NCI-H1105 treated with DMSO at 0.1 percent for 48 hours (cell line): ENCODE data around the gene RAPH1.
"Not testable (repeated sequence)": the region's sequence is repeated elsewhere in the genome, so short reads cannot be mapped to it uniquely, and the experiment has no call there.

Experiments used
- DNase-seq: peaks from one replicate; lab custom pipeline; 2025; lab: John Stamatoyannopoulos, UW

The RAPH1 gene

GRCh38 chr2:203429643-203430042, 105.5 kb downstream of the RAPH1 start:
- not testable (repeated sequence) for DNase-seq

GRCh38 chr2:203427061-203427460, 108.0 kb downstream of the RAPH1 start:
- DNase-seq = no peak

GRCh38 chr2:203418271-203418670, 116.8 kb downstream of the RAPH1 start:
- DNase-seq = no peak

GRCh38 chr2:203413796-203414195, 121.3 kb downstream of the RAPH1 start:
- DNase-seq = no peak

DNA sequence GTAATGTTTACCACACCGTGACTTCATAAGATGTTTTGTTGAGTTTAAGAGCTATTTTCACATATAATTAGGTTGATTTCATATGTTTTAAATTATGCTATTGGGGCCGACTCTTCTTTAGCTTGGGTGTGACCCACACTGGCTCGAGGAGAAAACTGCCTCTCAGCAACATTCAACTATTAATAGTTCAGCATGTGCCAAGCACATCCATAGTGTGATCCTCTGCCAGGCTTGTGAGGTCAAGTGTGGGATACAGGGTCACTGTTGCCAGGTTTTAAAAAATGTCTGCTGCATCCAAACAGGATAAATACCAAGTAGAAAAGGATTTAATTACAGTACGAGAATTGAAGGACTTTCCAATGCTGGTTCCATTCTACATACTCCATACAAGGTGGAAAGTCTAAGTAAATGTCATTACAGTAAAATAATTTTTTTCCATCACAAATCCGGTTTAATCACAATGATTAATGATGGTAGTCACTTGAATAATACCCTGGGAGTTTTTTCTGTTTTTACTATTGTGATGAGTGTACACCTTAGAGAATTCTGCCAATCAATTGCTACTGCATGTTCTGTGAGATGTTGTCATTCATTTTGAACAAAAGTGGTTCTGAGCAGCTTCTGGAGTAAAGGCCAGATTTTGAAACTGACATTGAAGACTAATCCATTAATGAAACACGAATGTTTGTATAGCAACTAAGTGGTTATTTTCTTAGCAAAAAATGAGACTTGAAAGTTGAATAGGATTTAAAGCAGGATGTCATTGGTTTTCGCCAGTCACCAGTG, 122.4 kb downstream of the RAPH1 start:
- no peak for DNase-seq

DNA sequence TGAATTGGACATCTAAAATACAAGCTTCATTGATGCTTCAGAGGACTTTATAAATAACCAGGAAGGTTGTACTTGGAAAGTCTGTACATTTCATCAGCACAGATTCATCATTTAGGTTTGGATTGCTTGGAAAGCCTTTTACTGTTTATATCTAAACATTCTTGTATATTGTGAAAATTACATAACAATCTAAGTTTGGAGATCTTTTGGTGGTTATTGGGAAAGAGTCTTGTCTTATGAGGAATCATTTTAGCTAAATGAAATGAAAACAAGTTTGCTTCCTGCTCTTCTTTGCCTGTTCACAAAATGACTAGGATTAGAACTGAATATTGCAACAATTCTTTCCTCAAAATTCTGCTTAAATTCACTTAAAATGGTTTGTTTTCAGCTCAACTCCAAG, 127.6 kb downstream of the RAPH1 start:
- DNase-seq = no peak

- DNase-seq = no peak
Observed at GRCh38 chr2:203404996-203405395, 130.1 kb downstream of the RAPH1 start.

- DNase-seq = no peak
Observed at GRCh38 chr2:203400805-203401585, 134.1 kb downstream of the RAPH1 start.

GRCh38 chr2:203399031-203399430, 136.1 kb downstream of the RAPH1 start:
- no peak for DNase-seq

GRCh38 chr2:203396667-203397066, 138.4 kb downstream of the RAPH1 start:
- no peak for DNase-seq

- no peak for DNase-seq
Observed at GRCh38 chr2:203395858-203396257, 139.2 kb downstream of the RAPH1 start.

GRCh38 chr2:203394519-203395227, 140.4 kb downstream of the RAPH1 start:
- DNase-seq = no peak

- not testable (repeated sequence) for DNase-seq
Observed at GRCh38 chr2:203388153-203388552, 146.9 kb downstream of the RAPH1 start.

DNA sequence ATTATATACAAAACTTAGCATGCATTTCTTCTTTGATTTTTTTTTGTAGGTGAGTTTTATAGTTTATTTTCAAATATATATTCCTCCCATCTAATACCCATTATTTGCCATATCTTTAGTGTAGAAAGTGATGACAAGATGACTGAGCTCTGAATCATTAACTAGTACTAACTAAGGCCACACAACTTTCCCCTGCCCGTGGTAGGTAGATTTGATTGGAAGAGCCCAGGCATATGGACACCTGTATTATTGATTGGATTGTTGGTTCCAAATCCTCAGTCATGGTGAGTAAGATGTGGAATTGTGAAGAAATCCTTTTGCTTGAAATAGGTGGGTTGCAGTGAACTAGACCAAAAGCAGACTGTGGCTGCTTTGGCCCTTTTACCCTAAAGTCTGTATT, 152.1 kb downstream of the RAPH1 start:
- no peak for DNase-seq

DNA sequence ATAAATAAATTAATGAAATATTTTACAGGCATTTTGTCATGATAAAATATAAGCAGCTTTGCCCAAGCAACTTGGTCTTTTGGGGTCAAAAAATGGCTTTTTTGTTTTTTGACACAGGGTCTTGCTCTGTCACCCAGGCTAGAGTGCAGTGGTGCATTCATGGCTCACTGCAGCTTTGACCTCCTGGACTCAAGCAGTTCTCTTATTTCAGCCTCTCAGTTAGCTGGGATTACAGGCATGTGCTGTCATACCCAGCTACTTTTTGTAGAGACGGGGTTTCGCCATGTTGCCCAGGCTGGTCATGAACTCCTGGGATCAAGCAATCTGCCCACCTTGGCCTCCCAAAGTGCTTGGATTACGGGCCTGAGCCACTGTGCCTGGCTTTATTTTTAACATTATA, 155.9 kb downstream of the RAPH1 start:
- no peak for DNase-seq

DNA sequence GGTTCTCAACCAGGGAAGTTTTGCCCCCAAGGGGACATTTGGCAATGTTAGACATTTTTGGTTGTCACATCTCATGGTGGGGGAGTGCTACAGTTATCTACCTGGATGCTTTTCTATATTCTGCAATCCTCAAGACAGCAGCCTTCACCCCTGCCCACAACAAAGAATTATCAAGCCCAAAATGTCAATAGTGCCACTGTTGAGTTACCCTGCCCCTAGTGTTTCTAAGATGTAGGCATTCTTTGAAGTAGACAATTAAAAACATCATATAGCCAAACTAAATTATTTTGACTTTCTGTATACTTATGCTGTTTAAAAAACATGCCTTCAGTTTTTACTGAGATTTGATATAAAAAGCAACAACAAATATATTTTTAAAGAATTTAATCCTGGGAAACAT, 158.9 kb downstream of the RAPH1 start:
- no peak for DNase-seq

DNA sequence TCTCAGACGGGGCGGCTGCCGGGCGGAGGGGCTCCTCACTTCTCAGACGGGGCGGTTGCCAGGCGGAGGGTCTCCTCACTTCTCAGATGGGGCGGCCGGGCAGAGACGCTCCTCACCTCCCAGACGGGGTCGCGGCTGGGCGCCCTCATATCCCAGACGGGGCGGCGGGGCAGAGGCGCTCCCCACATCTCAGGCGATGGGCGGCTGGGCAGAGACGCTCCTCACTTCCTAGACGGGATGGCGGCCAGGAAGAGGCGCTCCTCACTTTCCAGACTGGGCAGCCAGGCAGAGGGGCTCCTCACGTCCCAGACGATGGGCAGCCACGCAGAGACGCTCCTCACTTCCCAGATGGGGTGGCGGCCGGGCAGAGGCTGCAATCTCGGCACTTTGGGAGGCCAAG, 162.4 kb downstream of the RAPH1 start:
- DNase-seq = not testable (repeated sequence)

DNA sequence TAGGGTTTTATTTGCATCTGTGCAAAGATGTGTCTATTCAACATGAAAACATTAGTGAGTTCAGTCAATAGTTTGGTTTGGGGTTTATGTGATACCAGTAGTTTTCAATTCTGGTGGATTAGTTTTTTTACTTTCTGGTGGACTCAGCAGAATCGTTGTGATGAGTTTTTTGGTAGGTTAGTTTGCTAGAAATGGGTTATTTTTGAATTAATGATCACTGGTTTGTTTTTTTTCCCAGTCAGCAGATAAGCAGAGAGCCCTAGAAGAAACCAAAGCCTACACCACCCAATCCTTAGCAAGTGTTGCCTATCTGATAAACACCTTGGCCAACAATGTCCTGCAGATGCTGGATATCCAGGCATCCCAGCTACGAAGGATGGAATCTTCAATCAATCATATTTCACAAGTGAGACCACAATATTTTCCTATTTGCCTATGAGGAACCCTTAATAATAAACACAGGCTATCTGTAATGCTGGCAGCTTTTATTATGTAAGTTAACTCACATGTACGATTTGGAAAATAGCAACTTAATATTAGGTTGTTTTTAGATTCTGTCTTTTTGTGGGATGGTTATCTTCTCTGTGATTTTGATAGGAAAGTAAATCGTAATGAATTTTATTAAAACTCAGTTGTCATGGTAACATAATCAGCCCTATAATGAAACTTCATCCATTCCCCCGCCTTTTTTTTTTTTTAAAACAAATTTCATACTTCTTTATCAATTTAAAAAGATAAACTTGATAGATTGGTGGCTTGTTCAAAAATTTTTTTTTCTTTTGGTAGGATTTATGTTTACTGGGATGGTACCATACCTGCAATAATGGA, 168.2 kb downstream of the RAPH1 start:
- no peak for DNase-seq

DNA sequence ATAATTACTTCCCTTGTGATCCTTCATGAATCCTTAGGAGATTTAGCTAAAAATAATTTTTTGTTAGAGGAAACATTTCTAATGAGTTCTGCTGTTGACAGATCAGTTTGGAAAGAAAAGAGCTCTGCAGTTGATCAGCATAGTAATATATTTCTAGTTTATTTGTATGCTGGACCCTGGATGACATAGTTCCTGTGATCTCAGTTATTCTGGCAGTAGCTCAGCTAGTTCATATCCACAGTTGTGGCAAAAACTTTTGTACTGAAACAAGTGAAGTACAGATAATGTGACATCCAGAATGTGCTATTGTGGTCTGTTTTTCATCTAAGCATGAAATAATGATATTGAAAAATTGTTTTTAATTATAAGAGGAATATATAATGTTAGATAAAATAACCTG, 173.2 kb downstream of the RAPH1 start:
- DNase-seq = no peak

DNA sequence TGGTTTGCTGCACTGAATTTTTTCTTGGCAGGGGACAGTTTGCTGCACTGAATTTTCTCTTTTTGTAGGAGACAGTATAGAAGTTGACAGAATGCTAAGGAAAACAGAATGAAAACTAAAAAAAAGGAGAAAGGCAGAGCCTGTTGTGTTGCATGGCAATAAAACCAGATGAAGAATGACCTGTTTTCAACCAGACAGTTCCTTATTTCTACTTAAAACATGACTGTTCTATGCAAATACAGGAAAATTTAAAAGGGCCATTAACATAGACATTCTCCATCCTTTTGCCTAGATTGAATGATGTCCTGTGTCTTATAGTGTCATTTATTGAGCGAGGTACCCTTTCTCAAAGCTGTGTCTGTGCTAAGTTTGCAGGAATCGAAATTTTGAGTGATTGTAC, 173.6 kb downstream of the RAPH1 start:
- no peak for DNase-seq

GRCh38 chr2:203360833-203361430, 174.2 kb downstream of the RAPH1 start:
- no peak for DNase-seq
